ENCODE results near the gene KRT15.
A peak's percentile ranks its signal among the peaks of the same experiment; 100 is the strongest.

- TF ChIP-seq, protein P1, sequence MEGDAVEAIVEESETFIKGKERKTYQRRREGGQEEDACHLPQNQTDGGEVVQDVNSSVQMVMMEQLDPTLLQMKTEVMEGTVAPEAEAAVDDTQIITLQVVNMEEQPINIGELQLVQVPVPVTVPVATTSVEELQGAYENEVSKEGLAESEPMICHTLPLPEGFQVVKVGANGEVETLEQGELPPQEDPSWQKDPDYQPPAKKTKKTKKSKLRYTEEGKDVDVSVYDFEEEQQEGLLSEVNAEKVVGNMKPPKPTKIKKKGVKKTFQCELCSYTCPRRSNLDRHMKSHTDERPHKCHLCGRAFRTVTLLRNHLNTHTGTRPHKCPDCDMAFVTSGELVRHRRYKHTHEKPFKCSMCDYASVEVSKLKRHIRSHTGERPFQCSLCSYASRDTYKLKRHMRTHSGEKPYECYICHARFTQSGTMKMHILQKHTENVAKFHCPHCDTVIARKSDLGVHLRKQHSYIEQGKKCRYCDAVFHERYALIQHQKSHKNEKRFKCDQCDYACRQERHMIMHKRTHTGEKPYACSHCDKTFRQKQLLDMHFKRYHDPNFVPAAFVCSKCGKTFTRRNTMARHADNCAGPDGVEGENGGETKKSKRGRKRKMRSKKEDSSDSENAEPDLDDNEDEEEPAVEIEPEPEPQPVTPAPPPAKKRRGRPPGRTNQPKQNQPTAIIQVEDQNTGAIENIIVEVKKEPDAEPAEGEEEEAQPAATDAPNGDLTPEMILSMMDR (IDR thresholded peaks at IDR 0.05; ENCODE audit: insufficient read depth, low read depth, low read length) = peak; percentile 39
- no peak for TF ChIP-seq EZH2 (IDR thresholded peaks at IDR 0.05; ENCODE audit: insufficient read depth, low read length)
These were observed 21.7 kb downstream of the KRT15 start for GRCh38 chr17:41496803-41497484.

Data from astrocyte (in vitro differentiated cells and primary cell).